Endothelial cell of umbilical vein (primary cell): ENCODE data around the gene OGT.

ENCODE experiments used
- EZH2 ChIP-seq: IDR thresholded peaks from 2 replicates; pipeline ENCODE4 v1.6.1; 2012; ENCODE audit warnings: borderline replicate concordance, low read depth, mild to moderate bottlenecking, moderate library complexity, low read length, inconsistent platforms; ENCODE audit not compliant: severe bottlenecking
- FOS ChIP-seq: IDR thresholded peaks from 2 replicates; pipeline ENCODE4 v1.6.1; 2011; ENCODE audit warnings: mild to moderate bottlenecking, low read length, moderate library complexity, borderline replicate concordance; ENCODE audit not compliant: insufficient read depth
- GATA2 ChIP-seq: IDR thresholded peaks from 2 replicates; pipeline ENCODE4 v1.7.0; 2011; ENCODE audit warnings: low read depth, mild to moderate bottlenecking, moderate library complexity, mixed read lengths, low read length; ENCODE audit not compliant: insufficient read length, insufficient read depth
- JUN ChIP-seq: IDR thresholded peaks from 2 replicates; pipeline ENCODE4 v1.6.1; 2011; ENCODE audit warnings: borderline replicate concordance, low read depth; ENCODE audit not compliant: insufficient read length, insufficient read depth
- MAX ChIP-seq: IDR thresholded peaks from 2 replicates; pipeline ENCODE4 v1.6.1; 2011; ENCODE audit not compliant: insufficient read depth, insufficient read length
- MYC ChIP-seq: IDR thresholded peaks from one replicate; pipeline ENCODE4 v1.6.1; 2011; ENCODE audit warnings: mild to moderate bottlenecking, low read depth, low read length
- POLR2A ChIP-seq: IDR thresholded peaks from 2 replicates; pipeline ENCODE4 v1.6.1; 2012; ENCODE audit warnings: low read depth, mild to moderate bottlenecking, control low read depth, low read length
- POLR2AphosphoS5 ChIP-seq: IDR thresholded peaks from 2 replicates; pipeline ENCODE4 v1.6.1; 2012; ENCODE audit warnings: low read depth, mild to moderate bottlenecking, control low read depth, low read length, moderate library complexity; ENCODE audit not compliant: insufficient read depth
- TF ChIP-seq, protein P1 (sequence below), 2 donors: IDR thresholded peaks; 1 replicate in 1 of 2; 2 replicates in 1 of 2; pipeline ENCODE4 v1.5.1; 2011; ENCODE audit warnings: low read length in 2 of 2, mild to moderate bottlenecking in 2 of 2, moderate library complexity in 2 of 2, control low read depth in 1 of 2, inconsistent platforms in 1 of 2, low read depth in 1 of 2; ENCODE audit not compliant: insufficient read depth in 1 of 2; ENCODE audit errors: extremely low read depth in 1 of 2

- TF ChIP-seq POLR2A (no peak), EZH2 (no peak), POLR2AphosphoS5 (no peak), MAX (no peak), JUN (no peak), GATA2 (no peak), MYC (no peak), FOS (no peak)
- TF ChIP-seq, protein P1, sequence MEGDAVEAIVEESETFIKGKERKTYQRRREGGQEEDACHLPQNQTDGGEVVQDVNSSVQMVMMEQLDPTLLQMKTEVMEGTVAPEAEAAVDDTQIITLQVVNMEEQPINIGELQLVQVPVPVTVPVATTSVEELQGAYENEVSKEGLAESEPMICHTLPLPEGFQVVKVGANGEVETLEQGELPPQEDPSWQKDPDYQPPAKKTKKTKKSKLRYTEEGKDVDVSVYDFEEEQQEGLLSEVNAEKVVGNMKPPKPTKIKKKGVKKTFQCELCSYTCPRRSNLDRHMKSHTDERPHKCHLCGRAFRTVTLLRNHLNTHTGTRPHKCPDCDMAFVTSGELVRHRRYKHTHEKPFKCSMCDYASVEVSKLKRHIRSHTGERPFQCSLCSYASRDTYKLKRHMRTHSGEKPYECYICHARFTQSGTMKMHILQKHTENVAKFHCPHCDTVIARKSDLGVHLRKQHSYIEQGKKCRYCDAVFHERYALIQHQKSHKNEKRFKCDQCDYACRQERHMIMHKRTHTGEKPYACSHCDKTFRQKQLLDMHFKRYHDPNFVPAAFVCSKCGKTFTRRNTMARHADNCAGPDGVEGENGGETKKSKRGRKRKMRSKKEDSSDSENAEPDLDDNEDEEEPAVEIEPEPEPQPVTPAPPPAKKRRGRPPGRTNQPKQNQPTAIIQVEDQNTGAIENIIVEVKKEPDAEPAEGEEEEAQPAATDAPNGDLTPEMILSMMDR (IDR thresholded peaks at IDR 0.05; ENCODE audit: extremely low read depth in 1 of 2, insufficient read depth in 1 of 2, low read depth in 1 of 2, low read length in 2 of 2) = no peak
Observed at GRCh38 chrX:71586929-71587328, 54.0 kb downstream of the OGT start.
